AG09319 (cell line): ENCODE data around the gene SORBS1.

Experiments
- DNase-seq: peaks from one replicate; pipeline ENCODE4 v3.0.0-alpha.2; 2010; ENCODE audit warnings: low read depth; ENCODE audit errors: extremely low read depth
- TF ChIP-seq, protein P1 (sequence below): IDR thresholded peaks from 2 replicates; pipeline ENCODE4 v1.5.1; 2011; ENCODE audit warnings: low read depth, mild to moderate bottlenecking, inconsistent platforms, low read length, moderate library complexity

Gene SORBS1

DNA sequence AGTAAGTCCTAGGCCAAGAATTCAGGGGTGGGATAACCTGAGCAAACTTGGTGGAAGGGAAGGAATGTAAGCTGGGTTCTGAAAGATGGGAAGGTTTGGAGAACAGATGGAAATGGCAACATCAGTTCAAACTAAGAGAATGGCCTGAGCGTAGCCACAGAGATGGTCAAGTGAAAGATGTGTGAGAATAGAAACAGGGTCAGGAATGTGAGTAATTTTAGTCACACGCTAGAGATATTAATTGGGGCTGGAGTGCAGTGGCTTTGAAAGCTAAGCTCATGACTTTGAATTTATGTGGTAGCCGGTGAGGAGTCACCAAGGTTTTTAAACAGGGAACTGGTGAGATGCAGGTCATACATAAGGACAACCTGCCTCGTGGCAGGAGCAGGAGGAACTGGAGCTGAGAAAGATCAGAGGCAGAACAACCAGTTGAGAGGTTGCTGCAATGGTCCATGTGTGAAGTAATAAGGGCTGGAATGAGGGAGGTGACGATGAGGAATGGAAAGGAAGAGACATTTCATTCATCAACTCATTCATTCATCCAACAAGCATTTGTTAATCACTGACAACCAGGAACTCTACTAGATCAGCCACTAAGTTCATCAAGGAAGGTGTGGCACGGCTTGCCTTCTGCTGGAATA is 12.9 kb upstream of the SORBS1 start:
- TF ChIP-seq, protein P1, sequence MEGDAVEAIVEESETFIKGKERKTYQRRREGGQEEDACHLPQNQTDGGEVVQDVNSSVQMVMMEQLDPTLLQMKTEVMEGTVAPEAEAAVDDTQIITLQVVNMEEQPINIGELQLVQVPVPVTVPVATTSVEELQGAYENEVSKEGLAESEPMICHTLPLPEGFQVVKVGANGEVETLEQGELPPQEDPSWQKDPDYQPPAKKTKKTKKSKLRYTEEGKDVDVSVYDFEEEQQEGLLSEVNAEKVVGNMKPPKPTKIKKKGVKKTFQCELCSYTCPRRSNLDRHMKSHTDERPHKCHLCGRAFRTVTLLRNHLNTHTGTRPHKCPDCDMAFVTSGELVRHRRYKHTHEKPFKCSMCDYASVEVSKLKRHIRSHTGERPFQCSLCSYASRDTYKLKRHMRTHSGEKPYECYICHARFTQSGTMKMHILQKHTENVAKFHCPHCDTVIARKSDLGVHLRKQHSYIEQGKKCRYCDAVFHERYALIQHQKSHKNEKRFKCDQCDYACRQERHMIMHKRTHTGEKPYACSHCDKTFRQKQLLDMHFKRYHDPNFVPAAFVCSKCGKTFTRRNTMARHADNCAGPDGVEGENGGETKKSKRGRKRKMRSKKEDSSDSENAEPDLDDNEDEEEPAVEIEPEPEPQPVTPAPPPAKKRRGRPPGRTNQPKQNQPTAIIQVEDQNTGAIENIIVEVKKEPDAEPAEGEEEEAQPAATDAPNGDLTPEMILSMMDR: no peak
- DNase-seq: no peak

DNA sequence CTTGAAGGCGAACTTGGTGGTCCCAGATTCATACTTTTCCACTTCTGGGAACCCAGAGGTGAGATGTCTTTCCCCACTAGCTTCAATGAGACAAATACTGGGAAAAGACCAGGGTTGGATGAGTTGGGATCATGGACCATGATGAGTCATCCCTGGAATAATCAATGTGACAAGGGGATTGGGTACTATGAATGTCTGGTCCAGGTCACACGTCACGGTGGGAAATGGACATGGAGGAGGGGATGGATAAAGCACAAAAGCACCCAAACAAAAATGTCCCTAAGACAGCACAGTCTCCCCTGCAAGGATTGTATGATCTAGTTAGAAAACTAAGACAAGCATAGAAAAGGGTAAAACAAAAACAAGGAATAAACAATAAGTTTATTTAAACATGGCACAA is 12.4 kb upstream of the SORBS1 start:
- DNase-seq: no peak
- TF ChIP-seq, protein P1: no peak

DNA sequence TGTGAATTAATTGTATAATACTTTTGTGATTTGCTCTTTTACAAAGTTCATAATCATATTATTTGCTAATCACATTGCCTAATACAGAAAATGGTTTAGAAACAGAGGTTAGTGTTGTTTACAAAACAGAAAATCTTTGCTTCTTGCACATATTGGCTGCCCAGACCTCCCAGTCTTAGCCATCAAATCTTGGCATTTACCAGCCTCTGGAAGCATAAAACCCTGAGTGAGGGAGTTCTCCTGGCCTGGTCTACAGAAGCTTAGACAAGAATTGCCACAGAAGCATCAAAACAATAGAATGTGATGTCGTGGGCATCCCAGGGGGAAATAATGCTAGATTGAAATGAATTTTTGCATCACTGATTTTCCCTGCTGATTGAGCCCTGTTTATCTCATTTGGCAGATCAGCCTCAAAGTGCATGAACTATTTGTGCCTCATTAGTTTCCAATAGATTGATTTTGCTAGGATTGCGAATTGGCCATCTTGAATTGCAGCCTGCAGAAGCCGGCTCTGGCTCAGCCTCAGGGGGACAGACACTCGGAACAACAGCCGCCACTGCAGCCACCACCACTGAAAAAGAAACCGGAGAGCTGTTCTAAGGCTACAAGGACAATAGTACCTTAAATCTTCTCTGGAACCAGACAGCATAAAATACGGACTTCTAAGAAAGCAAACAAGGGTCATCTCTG is 11.1 kb upstream of the SORBS1 start:
- TF ChIP-seq, protein P1: no peak

GRCh38 chr10:95571390-95571789 is 10.2 kb upstream of the SORBS1 start:
- DNase-seq: no peak

More for the DNA sequence above, 11.1 kb upstream of the SORBS1 start:
- no peak for DNase-seq

GRCh38 chr10:95569368-95569767 is 8.2 kb upstream of the SORBS1 start:
- DNase-seq: no peak
- TF ChIP-seq, protein P1: no peak

More at GRCh38 chr10:95571390-95571789, 10.2 kb upstream of the SORBS1 start:
- TF ChIP-seq, protein P1: no peak

DNA sequence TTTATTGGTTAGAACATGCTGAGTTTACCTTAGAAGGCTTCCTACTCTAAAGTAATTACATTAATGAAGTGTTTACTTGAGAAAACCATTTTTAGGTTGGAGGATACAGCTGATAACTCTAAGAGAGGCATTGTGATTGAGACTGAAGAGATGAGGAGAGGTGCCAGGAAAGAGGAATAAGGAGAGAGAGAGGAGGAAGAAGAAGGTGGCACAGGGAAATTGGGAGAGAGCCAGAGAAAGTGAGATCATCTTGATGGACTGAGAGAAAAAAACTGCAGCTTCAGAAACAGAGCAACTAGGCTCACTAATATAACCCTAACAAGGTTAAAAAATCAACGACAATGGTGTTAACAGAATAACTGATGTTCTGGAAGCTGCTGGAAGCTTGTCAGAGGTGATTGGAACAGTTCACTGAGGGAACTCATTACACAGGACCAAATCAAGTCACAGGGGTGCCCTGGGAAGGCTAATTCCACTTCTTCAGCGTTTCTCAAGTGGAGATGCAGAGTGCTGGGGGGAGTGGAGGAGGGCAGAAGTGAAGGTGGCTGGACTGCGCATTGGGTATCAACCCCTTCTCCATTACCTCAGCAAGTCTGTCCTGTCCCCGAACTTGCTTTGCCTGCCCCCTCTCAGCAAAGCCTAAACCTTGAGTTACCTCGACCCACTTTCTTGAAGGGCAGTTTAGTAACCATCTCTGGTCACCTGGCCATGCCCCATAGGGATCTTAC is 6.9 kb upstream of the SORBS1 start:
- TF ChIP-seq, protein P1: no peak
- no peak for DNase-seq

DNA sequence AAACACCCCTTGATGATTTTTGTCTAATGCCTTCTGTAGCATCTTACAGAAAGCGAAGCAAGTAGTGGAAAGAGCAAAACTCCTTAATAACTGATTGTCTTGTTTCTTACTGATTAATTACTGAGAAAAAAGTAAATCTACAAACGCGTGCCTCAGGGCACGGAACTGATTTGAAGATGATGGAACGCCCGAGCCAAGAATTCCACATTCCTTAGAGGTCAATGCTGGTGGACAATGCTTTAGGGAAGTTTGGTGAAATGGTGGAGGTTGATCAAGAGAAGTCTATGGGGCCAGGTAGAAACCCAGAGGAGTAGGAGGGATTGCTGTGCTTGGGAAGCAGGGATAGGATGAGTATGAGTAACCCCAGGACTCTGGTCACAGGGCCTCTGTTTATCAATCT is 5.0 kb upstream of the SORBS1 start:
- TF ChIP-seq, protein P1: no peak
- DNase-seq: no peak
